Mesendoderm (in vitro differentiated cells): ENCODE results near the gene HOXD10.

Source experiments
- DNase-seq: peaks from one replicate; pipeline ENCODE4 v3.0.0; 2013
- H2AK5ac ChIP-seq: 2 replicates; pipeline ENCODE4 v1.6.1; 2013; ENCODE audit warnings: low read length, inconsistent platforms
- H2BK120ac ChIP-seq: 2 replicates; pipeline ENCODE4 v1.6.1; 2013; ENCODE audit warnings: low read depth, mild to moderate bottlenecking, low read length, moderate library complexity, mixed read lengths
- H2BK15ac ChIP-seq: replicated peaks from 2 replicates; pipeline ENCODE4 v1.6.1; 2013; ENCODE audit warnings: low read depth, mild to moderate bottlenecking, moderate library complexity
- H2BK5ac ChIP-seq: 2 replicates; pipeline ENCODE4 v1.6.1; 2013; ENCODE audit warnings: low read length, inconsistent platforms
- H3K18ac ChIP-seq: 2 replicates; pipeline ENCODE4 v1.6.1; 2013; ENCODE audit warnings: mild to moderate bottlenecking, low read length, mixed read lengths
- H3K23ac ChIP-seq: one replicate; pipeline ENCODE4 v1.6.1; 2013; ENCODE audit warnings: low read length
- H3K27ac ChIP-seq: 2 replicates; pipeline ENCODE4 v1.5.1; 2013; ENCODE audit warnings: low read depth, mild to moderate bottlenecking, inconsistent platforms, low read length, moderate library complexity
- H3K27me3 ChIP-seq: 2 replicates; pipeline ENCODE4 v1.6.1; 2013; ENCODE audit warnings: low read length, control low read depth, mild to moderate bottlenecking, inconsistent platforms; ENCODE audit not compliant: insufficient read depth, poor library complexity
- H3K36me3 ChIP-seq: 2 replicates; pipeline ENCODE4 v1.6.1; 2013; ENCODE audit warnings: low read length, inconsistent platforms; ENCODE audit not compliant: control insufficient read depth, insufficient read depth
- H3K4ac ChIP-seq: one replicate; pipeline ENCODE4 v1.6.1; 2013; ENCODE audit warnings: low read depth, mild to moderate bottlenecking, low read length, moderate library complexity
- H3K4me1 ChIP-seq: 2 replicates; pipeline ENCODE4 v1.6.1; 2013; ENCODE audit warnings: low read depth, low read length, inconsistent platforms; ENCODE audit not compliant: control insufficient read depth
- H3K4me2 ChIP-seq: 2 replicates; pipeline ENCODE4 v1.6.1; 2013; ENCODE audit warnings: low read length
- H3K4me3 ChIP-seq: 2 replicates; pipeline ENCODE4 v1.5.1; 2013; ENCODE audit warnings: mild to moderate bottlenecking, low read length
- H3K56ac ChIP-seq: one replicate; pipeline ENCODE4 v1.6.1; 2013; ENCODE audit warnings: low read length
- H3K79me1 ChIP-seq: 2 replicates; pipeline ENCODE4 v1.6.1; 2013; ENCODE audit warnings: low read length, inconsistent platforms
- H3K79me2 ChIP-seq: 2 replicates; pipeline ENCODE4 v1.6.1; 2013; ENCODE audit warnings: mild to moderate bottlenecking, low read length; ENCODE audit not compliant: control insufficient read depth, insufficient read depth
- H3K9ac ChIP-seq: 2 replicates; pipeline ENCODE4 v1.6.1; 2013; ENCODE audit warnings: low read length, inconsistent platforms
- H4K5ac ChIP-seq: one replicate; pipeline ENCODE4 v1.6.1; 2013; ENCODE audit warnings: low read length
- H4K8ac ChIP-seq: one replicate; pipeline ENCODE4 v1.6.1; 2013; ENCODE audit warnings: low read depth, mild to moderate bottlenecking, control low read depth, low read length, moderate library complexity
- WGBS: extraction: QIAGEN DNeasy Blood & Tissue Kit; methylation state at CpG from one replicate; pipeline ENCODE4 v1.1.7; 2013; ENCODE audit warnings: low lambda C conversion rate, missing lambda C conversion rate; ENCODE audit not compliant: insufficient coverage; ENCODE audit errors: extremely low coverage; 5-methylcytosine and 5-hydroxymethylcytosine counted together

Gene HOXD10

GRCh38 chr2:176078541-176079284 is 37.9 kb upstream of the HOXD10 start:
- no peak overlapping the region for H2BK5ac ChIP-seq
- H3K23ac ChIP-seq: no peak overlapping the region
- no peak overlapping the region for H2BK120ac ChIP-seq
- WGBS: no CpG with 5 or more reads among the region's 25 CpGs
- no peak overlapping the region for H3K18ac ChIP-seq
- no peaks in the 10 kb centered on the region for H3K79me1 ChIP-seq
- H3K9ac ChIP-seq: no peak overlapping the region
- H3K27ac ChIP-seq: no peak overlapping the region
- H3K56ac ChIP-seq: no peak overlapping the region
- H3K4ac ChIP-seq: no peak overlapping the region
- H3K4me1 ChIP-seq: peaks cover 2% of the 10 kb centered on the region
- peaks cover 79% of the 10 kb centered on the region for H3K27me3 ChIP-seq
- H4K5ac ChIP-seq: no peak overlapping the region
- no peak overlapping the region for H2BK15ac ChIP-seq
- peak overlapping the region; percentile 21 for H3K4me2 ChIP-seq
- H2AK5ac ChIP-seq: no peak overlapping the region
- H3K79me2 ChIP-seq: no peaks in the 10 kb centered on the region
- no peak overlapping the region for H3K4me3 ChIP-seq
- H4K8ac ChIP-seq: no peak overlapping the region
- no peaks in the 10 kb centered on the region for H3K36me3 ChIP-seq
- peak; percentile 45 for DNase-seq

DNA sequence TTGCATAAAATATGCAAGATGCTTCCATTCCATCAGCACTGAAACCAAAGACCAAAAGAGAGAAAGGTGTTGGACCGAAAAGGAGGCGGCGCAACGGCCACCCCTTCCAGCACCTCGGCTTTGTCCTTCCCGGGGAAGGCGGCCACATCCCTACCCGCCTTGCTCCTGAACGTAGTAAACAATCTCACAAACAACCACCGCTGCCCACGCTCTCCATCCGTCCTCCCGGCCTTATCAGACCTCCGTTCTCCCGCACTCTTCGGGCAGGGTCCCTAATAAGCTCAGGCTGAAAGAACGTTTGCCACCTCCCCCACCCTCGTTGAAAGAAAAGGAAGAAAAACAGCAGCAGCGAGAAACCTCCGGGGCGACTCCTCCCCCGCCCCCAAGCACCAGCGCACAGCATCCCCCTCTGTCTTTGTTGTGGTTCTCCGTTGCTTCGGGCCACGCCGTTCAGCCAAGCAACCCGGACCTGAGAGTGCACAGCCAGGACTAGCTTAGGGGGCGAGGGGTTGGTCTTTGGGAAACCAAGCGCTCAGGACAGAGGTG is 37.2 kb upstream of the HOXD10 start:
- Histone ChIP-seq H3K23ac (no peak overlapping the region), H3K4ac (no peak overlapping the region), H3K27me3 (peaks cover 80% of the 10 kb centered on the region), H3K56ac (no peak overlapping the region), H3K4me3 (no peak overlapping the region), H2BK15ac (no peak overlapping the region), H2BK5ac (no peak overlapping the region), H3K36me3 (no peaks in the 10 kb centered on the region), H2BK120ac (no peak overlapping the region), H4K5ac (no peak overlapping the region), H3K79me1 (no peaks in the 10 kb centered on the region), H3K9ac (no peak overlapping the region), H2AK5ac (no peak overlapping the region), H3K4me2 (peak overlapping the region; percentile 21), H3K18ac (no peak overlapping the region), H3K4me1 (peaks cover 2% of the 10 kb centered on the region), H3K27ac (no peak overlapping the region), H4K8ac (no peak overlapping the region), H3K79me2 (no peaks in the 10 kb centered on the region)
- WGBS: no CpG with 5 or more reads among the region's 30 CpGs
- peak; percentile 46 for DNase-seq

- peaks cover 4% of the 10 kb centered on the region for H3K4me1 ChIP-seq
- no peak overlapping the region for H4K8ac ChIP-seq
- H2BK5ac ChIP-seq: no peak overlapping the region
- H3K9ac ChIP-seq: no peak overlapping the region
- no peaks in the 10 kb centered on the region for H3K79me2 ChIP-seq
- no peak overlapping the region for H3K4ac ChIP-seq
- H2AK5ac ChIP-seq: no peak overlapping the region
- no peak overlapping the region for H4K5ac ChIP-seq
- no peak overlapping the region for H2BK120ac ChIP-seq
- peak; percentile 84 for DNase-seq
- H3K4me2 ChIP-seq: peak overlapping the region; percentile 46
- no peaks in the 10 kb centered on the region for H3K79me1 ChIP-seq
- peaks cover 80% of the 10 kb centered on the region for H3K27me3 ChIP-seq
- WGBS: no CpG with 5 or more reads among the region's 86 CpGs
- no peak overlapping the region for H3K56ac ChIP-seq
- no peak overlapping the region for H3K4me3 ChIP-seq
- no peak overlapping the region for H3K23ac ChIP-seq
- H3K27ac ChIP-seq: no peak overlapping the region
- no peak overlapping the region for H2BK15ac ChIP-seq
- no peaks in the 10 kb centered on the region for H3K36me3 ChIP-seq
- H3K18ac ChIP-seq: no peak overlapping the region
Observed at GRCh38 chr2:176079831-176080539, 36.6 kb upstream of the HOXD10 start.

GRCh38 chr2:176080540-176081375 is 35.8 kb upstream of the HOXD10 start:
- peak; percentile 31 for DNase-seq
- peaks cover 5% of the 10 kb centered on the region for H3K4me1 ChIP-seq
- peaks cover 82% of the 10 kb centered on the region for H3K27me3 ChIP-seq
- no peak overlapping the region for H3K23ac ChIP-seq
- H3K4me2 ChIP-seq: peak overlapping the region; percentile 46
- H2AK5ac ChIP-seq: no peak overlapping the region
- H3K36me3 ChIP-seq: no peaks in the 10 kb centered on the region
- no peak overlapping the region for H2BK120ac ChIP-seq
- peak overlapping the region; percentile 38 for H3K56ac ChIP-seq
- H3K79me2 ChIP-seq: no peaks in the 10 kb centered on the region
- H2BK5ac ChIP-seq: no peak overlapping the region
- H2BK15ac ChIP-seq: no peak overlapping the region
- H3K4ac ChIP-seq: no peak overlapping the region
- H3K18ac ChIP-seq: no peak overlapping the region
- no peak overlapping the region for H4K5ac ChIP-seq
- H3K4me3 ChIP-seq: no peak overlapping the region
- H4K8ac ChIP-seq: no peak overlapping the region
- no CpG with 5 or more reads among the region's 68 CpGs for WGBS
- H3K27ac ChIP-seq: no peak overlapping the region
- no peaks in the 10 kb centered on the region for H3K79me1 ChIP-seq
- no peak overlapping the region for H3K9ac ChIP-seq

- Histone ChIP-seq H3K4me2 (no peak overlapping the region), H3K4me3 (no peak overlapping the region), H3K9ac (no peak overlapping the region), H3K56ac (no peak overlapping the region), H2BK15ac (no peak overlapping the region), H3K79me1 (no peaks in the 10 kb centered on the region), H2BK120ac (no peak overlapping the region), H3K4ac (no peak overlapping the region), H2BK5ac (no peak overlapping the region), H3K4me1 (peaks cover 5% of the 10 kb centered on the region), H3K27ac (no peak overlapping the region), H3K36me3 (no peaks in the 10 kb centered on the region), H3K27me3 (peaks cover 81% of the 10 kb centered on the region), H3K23ac (no peak overlapping the region), H4K5ac (no peak overlapping the region), H3K18ac (no peak overlapping the region), H3K79me2 (no peaks in the 10 kb centered on the region), H4K8ac (no peak overlapping the region), H2AK5ac (no peak overlapping the region)
- WGBS: no CpG with 5 or more reads among the region's 17 CpGs
- no peak for DNase-seq
Observed at GRCh38 chr2:176081376-176081836, 35.2 kb upstream of the HOXD10 start.
